Heart right ventricle (tissue), 16 donors: ENCODE measurements around the gene PTPN12. TPM values are rescaled to one million over a fixed set of nuclear protein-coding genes. Genes with fewer than 3 reads are reported as not detected.
A peak's percentile ranks its signal among the peaks of the same experiment; 100 is the strongest.
"Not testable (repeated sequence)": the region's sequence is repeated elsewhere in the genome, so short reads cannot be mapped to it uniquely, and the experiment has no call there.

Experiments used
- ATAC-seq, 8 donors: fragments of 200-7000 bp; cut with Tn5 transposase; one replicate each; pipeline ENCODE4 v1.9.1; 2020; ENCODE audit warnings: mild to moderate bottlenecking in 8 of 8, moderate library complexity in 8 of 8, moderate number of reproducible peaks in 1 of 8
- DNase-seq, 2 donors: peaks; one replicate each; pipeline ENCODE4 v3.0.0-alpha.2; 2020
- H3K27ac ChIP-seq, 10 donors: fragments of 200-600 bp; sonication (generic) in 2 of 10; one replicate each; pipeline versions ENCODE4 v1.5.0 to v1.8.0; 2020 to 2022; ENCODE audit warnings: mild to moderate bottlenecking in 3 of 10
- H3K27me3 ChIP-seq, 7 donors: fragments of 200-600 bp; one replicate each; pipeline ENCODE4 v1.8.0; 2021 to 2022; ENCODE audit warnings: mild to moderate bottlenecking in 2 of 7
- H3K36me3 ChIP-seq, 9 donors: fragments of 200-600 bp; sonication (generic) in 1 of 9; one replicate each; pipeline versions ENCODE4 v1.5.0 to v1.8.0; 2020 to 2022; ENCODE audit warnings: mild to moderate bottlenecking in 2 of 9
- H3K4me1 ChIP-seq, 9 donors: fragments of 200-600 bp; sonication (generic) in 1 of 9; one replicate each; pipeline versions ENCODE4 v1.5.0 to v1.8.0; 2020 to 2022; ENCODE audit warnings: mild to moderate bottlenecking in 4 of 9
- H3K4me3 ChIP-seq, 10 donors: fragments of 200-600 bp; sonication (generic) in 2 of 10; one replicate each; pipeline versions ENCODE4 v1.5.0 to v1.8.0; 2020 to 2022; ENCODE audit warnings: mild to moderate bottlenecking in 7 of 10, moderate library complexity in 2 of 10
- H3K9me3 ChIP-seq, 11 donors: fragments of 200-600 bp in 10 of 11; sonication (generic) in 2 of 11; one replicate each; pipeline versions ENCODE4 v1.5.0 to v1.8.0; 2013 to 2022; ENCODE audit warnings: mild to moderate bottlenecking in 2 of 11, control low read depth in 1 of 11, moderate library complexity in 1 of 11
- WGBS, 2 donors: extraction: QIAGEN DNeasy Blood & Tissue Kit; methylation state at CpG; one replicate each; pipeline ENCODE4 v1.1.7; 2013; ENCODE audit warnings: inconsistent platforms in 1 of 2; 5-methylcytosine and 5-hydroxymethylcytosine counted together
- intact Hi-C, 10 donors: fragments of 100-400 bp; cut with DNase I; formaldehyde crosslinking; loops; one replicate each; pipeline versions ENCODE4 v1.11.1 to v1.14.2; 2022
- polyA plus RNA-seq, 2 donors: library from polyadenylated mRNA; stranded (reverse); fragments of 200-250 nt; gene quantifications; one replicate each; pipeline ENCODE4 v1.2.3, GENCODE V29; 2013
- total RNA-seq, 10 donors: library from RNA; stranded (reverse); fragmentation: NEBNext Ultra II Directional in 3 of 10; extraction: Animal tissue kit (Norgen Biotek cat#: 25700) in 3 of 10; gene quantifications; one replicate each; pipeline versions ENCODE4 v1.2.1 to v1.2.4, GENCODE V29; 2021 to 2023
- TF ChIP-seq, protein P1 (sequence below), 9 donors: fragments of 200-600 bp; sonication (generic) in 2 of 9; IDR thresholded peaks; one replicate each; pipeline versions ENCODE4 v1.5.0 to v1.8.0; 2021 to 2022; ENCODE audit warnings: antibody characterized with exemption in 9 of 9, mild to moderate bottlenecking in 5 of 9, moderate library complexity in 1 of 9
- donor health status: Arrhythmogenic right ventricular cardiomyopathy.
- donor health status: ischemic (EF 13 %, LVEDD 7.1; RV severe dilation, severe dysfunction).
- donor health status: healthy with polysubstance abuse.
- donor health status: DM: no; HTN: yes; CAD: no.
- donor health status: DM: no; HTN: no; CAD: no.
- donor health status: ischemic (EF 25% LVEDD 6.9; RV normal size, moderate dysfunction).
- donor health status: ischemic (EF 25% LVEDD 5.7; RV mildly dilated, moderate dysfunction).
- donor health status: healthy.
- donor health status: DM: yes; HTN: yes; CAD: no.
- donor health status: Ischemic cardiomyopathy.
- donor health status: ischemic (EF 35%, LVEDD 5.7; RV mildly dilated, moderate dysfunction).
- donor health status: nonischemic (EF 11% LVEDD 7.7; RV severe dilation, severe dysfunction).
- donor health status: DM: yes; HTN: yes; CAD: no.
- donor health status: PGD.
- donor health status: ischemic (EF 29% LVEDD 5.4; RV normal size, mild dysfunction).
- donor health status: nonischemic (EF 23%, LVEDD 6.1; RV moderate dilation, normal function).

Gene PTPN12
- total and polyA plus RNA-seq, 12 donors, result 24.0 to 64.5 (median 42.6) TPM

DNA sequence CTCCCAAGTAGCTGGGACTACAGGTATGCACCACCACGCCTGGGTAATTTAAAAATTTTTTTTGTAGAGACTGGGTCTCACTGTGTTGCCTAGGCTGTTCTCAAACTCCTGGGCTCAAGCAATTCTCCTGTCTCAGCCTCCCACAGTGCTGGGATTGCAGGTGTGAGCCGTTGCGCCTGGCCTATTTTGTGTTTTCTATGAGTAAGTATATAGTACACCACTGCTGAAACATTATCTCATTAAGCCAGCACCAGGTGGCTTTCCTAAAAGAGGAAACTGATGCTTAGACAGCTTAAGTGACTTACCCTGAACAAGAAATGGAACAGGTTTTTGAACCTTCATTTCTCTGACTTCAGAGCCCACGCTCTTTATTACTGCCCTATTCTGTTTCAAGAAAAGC, 7.8 kb upstream of the PTPN12 start:
- Histone ChIP-seq H3K27me3 (no peaks in the 10 kb centered on the region), H3K27ac (no peak overlapping the region), H3K9me3 (no peaks in the 10 kb centered on the region), H3K36me3 (no peaks in the 10 kb centered on the region), H3K4me3 (no peak overlapping the region), H3K4me1 (peaks cover 0 to 9% (median 0%) of the 10 kb centered on the region in 9 donors)
- WGBS, 2 donors, result 81 to 85% methylated on average over 4 of the region's 4 CpGs
- TF ChIP-seq, protein P1, sequence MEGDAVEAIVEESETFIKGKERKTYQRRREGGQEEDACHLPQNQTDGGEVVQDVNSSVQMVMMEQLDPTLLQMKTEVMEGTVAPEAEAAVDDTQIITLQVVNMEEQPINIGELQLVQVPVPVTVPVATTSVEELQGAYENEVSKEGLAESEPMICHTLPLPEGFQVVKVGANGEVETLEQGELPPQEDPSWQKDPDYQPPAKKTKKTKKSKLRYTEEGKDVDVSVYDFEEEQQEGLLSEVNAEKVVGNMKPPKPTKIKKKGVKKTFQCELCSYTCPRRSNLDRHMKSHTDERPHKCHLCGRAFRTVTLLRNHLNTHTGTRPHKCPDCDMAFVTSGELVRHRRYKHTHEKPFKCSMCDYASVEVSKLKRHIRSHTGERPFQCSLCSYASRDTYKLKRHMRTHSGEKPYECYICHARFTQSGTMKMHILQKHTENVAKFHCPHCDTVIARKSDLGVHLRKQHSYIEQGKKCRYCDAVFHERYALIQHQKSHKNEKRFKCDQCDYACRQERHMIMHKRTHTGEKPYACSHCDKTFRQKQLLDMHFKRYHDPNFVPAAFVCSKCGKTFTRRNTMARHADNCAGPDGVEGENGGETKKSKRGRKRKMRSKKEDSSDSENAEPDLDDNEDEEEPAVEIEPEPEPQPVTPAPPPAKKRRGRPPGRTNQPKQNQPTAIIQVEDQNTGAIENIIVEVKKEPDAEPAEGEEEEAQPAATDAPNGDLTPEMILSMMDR (IDR thresholded peaks at IDR 0.05), result no peak
- ATAC-seq (no peak), DNase-seq (no peak)
- intact Hi-C loops, result no loop called here

- 50 to 54% methylated on average over 2 of the region's 2 CpGs for WGBS, 2 donors
- Histone ChIP-seq H3K4me3 (no peak overlapping the region), H3K4me1 (peaks cover 0 to 4% (median 2%) of the 10 kb centered on the region in 9 donors), H3K9me3 (no peaks in the 10 kb centered on the region), H3K27me3 (no peaks in the 10 kb centered on the region), H3K36me3 (no peaks in the 10 kb centered on the region), H3K27ac (peak overlapping the region in 1 of 10 donors; percentile 10)
- DNase-seq (no peak), ATAC-seq (no peak)
- intact Hi-C loops, result loop anchor here in 2 of 10 donors (10.0 kb wide), 2 partner anchors 76 to 116 kb away; partner anchors contain the start of gene GSAP (in 1 of the 2)
- TF ChIP-seq, protein P1 (IDR thresholded peaks at IDR 0.05), result no peak
Observed at GRCh38 chr7:77531038-77531437, 6.1 kb upstream of the PTPN12 start.

- no peaks in the 10 kb centered on the region for H3K9me3 ChIP-seq
- no peaks in the 10 kb centered on the region for H3K36me3 ChIP-seq
- DNase-seq, result no peak
- H3K27me3 ChIP-seq, result no peaks in the 10 kb centered on the region
- H3K27ac ChIP-seq, result no peak overlapping the region
- WGBS, 2 donors, result 90% methylated on average over 5 of the region's 5 CpGs
- H3K4me3 ChIP-seq, result no peak overlapping the region
- peaks cover 0 to 9% (median 5%) of the 10 kb centered on the region in 9 donors for H3K4me1 ChIP-seq
- TF ChIP-seq, protein P1 (IDR thresholded peaks at IDR 0.05), result no peak
- no peak for ATAC-seq
- intact Hi-C loops, result loop anchor here in 2 of 10 donors (10.0 kb wide), 2 partner anchors 77 to 117 kb away; partner anchors contain the start of gene GSAP (in 1 of the 2)
Observed at GRCh38 chr7:77532247-77532646, 4.8 kb upstream of the PTPN12 start.

DNA sequence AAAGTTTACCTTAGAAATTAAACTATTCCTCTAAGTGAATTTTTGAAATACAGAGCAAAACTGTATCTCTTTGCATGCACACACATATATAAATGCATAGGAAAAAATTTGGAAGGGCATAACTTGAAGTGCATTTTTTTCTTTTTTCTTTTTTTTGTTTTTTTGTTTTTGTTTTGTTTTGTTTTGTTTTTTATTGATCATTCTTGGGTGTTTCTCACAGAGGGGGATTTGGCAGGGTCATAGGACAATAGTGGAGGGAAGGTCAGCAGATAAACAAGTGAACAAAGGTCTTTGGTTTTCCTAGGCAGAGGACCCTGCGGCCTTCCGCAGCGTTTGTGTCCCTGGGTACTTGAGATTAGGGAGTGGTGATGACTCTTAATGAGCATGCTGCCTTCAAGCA, 4.4 kb upstream of the PTPN12 start:
- H3K4me3 ChIP-seq, H3K27me3 ChIP-seq, ATAC-seq, DNase-seq, H3K36me3 ChIP-seq, H3K27ac ChIP-seq, H3K4me1 ChIP-seq, H3K9me3 ChIP-seq: not testable (repeated sequence)
- intact Hi-C loops, result loop anchor here in 2 of 10 donors (10.0 kb wide), 2 partner anchors 78 to 118 kb away; partner anchors contain the start of gene GSAP (in 1 of the 2)
- WGBS, 2 donors, result 73% methylated on average over 3 of the region's 3 CpGs; no CpG with 5 or more reads in 1 of the 2 donors

DNA sequence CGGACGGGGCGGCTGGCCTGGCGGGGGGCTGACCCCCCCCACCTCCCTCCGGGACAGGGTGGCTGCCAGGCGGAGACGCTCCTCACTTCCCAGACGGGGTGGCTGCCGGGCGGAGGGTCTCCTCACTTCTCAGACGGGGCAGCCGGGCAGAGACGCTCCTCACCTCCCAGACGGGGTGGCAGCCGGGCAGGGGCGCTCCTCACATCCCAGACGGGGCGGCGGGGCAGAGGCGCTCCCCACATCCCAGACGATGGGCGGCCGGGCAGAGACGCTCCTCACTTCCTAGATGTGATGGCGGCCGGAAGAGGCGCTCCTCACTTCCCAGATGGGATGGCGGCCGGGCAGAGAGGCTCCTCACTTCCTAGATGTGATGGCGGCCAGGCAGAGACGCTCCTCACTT, 3.0 kb upstream of the PTPN12 start:
- peaks cover 0 to 15% (median 9%) of the 10 kb centered on the region in 9 donors for H3K4me1 ChIP-seq
- WGBS, 2 donors, result 97 to 98% methylated on average over 13 to 28 of the region's 31 CpGs
- H3K4me3 ChIP-seq, DNase-seq, H3K27ac ChIP-seq, H3K36me3 ChIP-seq, ATAC-seq, H3K27me3 ChIP-seq, H3K9me3 ChIP-seq: not testable (repeated sequence)
- intact Hi-C loops, result loop anchor here in 2 of 10 donors (10.0 kb wide), 2 partner anchors 79 to 119 kb away; partner anchors contain the start of gene GSAP (in 1 of the 2)
